H1 (cell line): Measurements from ENCODE around the gene POC1B. TPM values are rescaled to one million over a fixed set of nuclear protein-coding genes. Genes with fewer than 3 reads are reported as not detected.
A peak's percentile ranks its signal among the peaks of the same experiment; 100 is the strongest.

ENCODE experiments used
- CTCF ChIA-PET: fragments of 300-600 bp; sonication (Branson Sonifier 250); formaldehyde crosslinking; loops from one replicate; lab custom pipeline; 2021; ENCODE audit not compliant: partially characterized antibody; lab: Charles Lee
- POLR2A ChIA-PET: fragments of 300-600 bp; sonication (Branson Sonifier 250); formaldehyde crosslinking; loops from one replicate; lab custom pipeline; 2021; ENCODE audit warnings: inconsistent platforms; ENCODE audit not compliant: partially characterized antibody; lab: Charles Lee
- DNase-seq, 2 experiments: peaks; one replicate each; pipeline versions ENCODE4 v3.0.0 to v3.0.0-alpha.2; 2010 to 2022; ENCODE audit warnings: low spot score in 2 of 2, low read depth in 1 of 2, mixed read lengths in 1 of 2
- FAIRE-seq: peaks from 2 replicates; lab custom pipeline; 2011; peaks lifted over from hg19 to GRCh38; lab: Jason Lieb, UNC
- H2AFZ ChIP-seq: 2 replicates; pipeline ENCODE4 v1.8.1; 2012; ENCODE audit warnings: low read length, inconsistent platforms
- H2AK5ac ChIP-seq: 2 replicates; pipeline ENCODE4 v1.6.1; 2013; ENCODE audit warnings: low read depth, low read length
- H2BK120ac ChIP-seq: replicated peaks from 2 replicates; pipeline ENCODE3; 2013; ENCODE audit warnings: low read depth, low read length, inconsistent platforms
- H2BK12ac ChIP-seq: 2 replicates; pipeline ENCODE4 v1.6.1; 2013; ENCODE audit warnings: low read depth, low read length
- H2BK15ac ChIP-seq: 2 replicates; pipeline ENCODE4 v1.6.1; 2013; ENCODE audit warnings: low read length
- H2BK20ac ChIP-seq: 2 replicates; pipeline ENCODE4 v1.6.1; 2013; ENCODE audit warnings: low read length
- H2BK5ac ChIP-seq: 2 replicates; pipeline ENCODE4 v1.6.1; 2013; ENCODE audit warnings: low read depth, low read length
- H3K14ac ChIP-seq: 2 replicates; pipeline ENCODE4 v1.6.1; 2013; ENCODE audit warnings: inconsistent platforms; ENCODE audit not compliant: insufficient read length
- H3K18ac ChIP-seq: 2 replicates; pipeline ENCODE4 v1.6.1; 2013; ENCODE audit warnings: low read length; ENCODE audit errors: extremely low read depth
- H3K23ac ChIP-seq: 2 replicates; pipeline ENCODE4 v1.6.1; 2013; ENCODE audit warnings: inconsistent platforms; ENCODE audit not compliant: insufficient read length
- H3K23me2 ChIP-seq: 2 replicates; pipeline ENCODE4 v1.6.1; 2013; ENCODE audit warnings: low read depth, low read length
- H3K27ac ChIP-seq: 2 replicates; pipeline ENCODE4 v1.6.1; 2011; ENCODE audit warnings: low read depth, low read length, inconsistent platforms
- H3K27me3 ChIP-seq, 4 experiments: replicated peaks in 1 of 4; 1 replicate in 1 of 4; 2 replicates in 3 of 4; pipeline versions ENCODE4 v1.6.1 to v1.8.1; 2011 to 2013; ENCODE audit warnings: low read length in 3 of 4, mild to moderate bottlenecking in 3 of 4, inconsistent platforms in 2 of 4, mixed read lengths in 2 of 4, moderate library complexity in 1 of 4; ENCODE audit not compliant: control insufficient read depth in 3 of 4, insufficient read depth in 3 of 4; ENCODE audit errors: extremely low read depth in 1 of 4
- H3K36me3 ChIP-seq, 4 experiments: 2 replicates each; pipeline versions ENCODE4 v1.6.1 to v1.8.1; 2011 to 2013; ENCODE audit warnings: mild to moderate bottlenecking in 4 of 4, low read length in 3 of 4, moderate library complexity in 2 of 4, control low read depth in 1 of 4, inconsistent platforms in 1 of 4; ENCODE audit not compliant: insufficient read depth in 4 of 4, control insufficient read depth in 2 of 4
- H3K4ac ChIP-seq: replicated peaks from 2 replicates; pipeline ENCODE3; 2013; ENCODE audit warnings: low read length, low read depth, mixed read lengths, inconsistent platforms; ENCODE audit not compliant: insufficient read length
- H3K4me1 ChIP-seq, 4 experiments: replicated peaks in 1 of 4; 1 replicate in 1 of 4; 2 replicates in 3 of 4; pipeline versions ENCODE4 v1.6.1 to v1.8.1; 2011 to 2013; ENCODE audit warnings: low read length in 3 of 4, inconsistent platforms in 2 of 4, mixed read lengths in 1 of 4; ENCODE audit not compliant: insufficient read depth in 4 of 4, control insufficient read depth in 3 of 4
- H3K4me2 ChIP-seq, 2 experiments: 2 replicates each; pipeline versions ENCODE4 v1.6.1 to v1.8.1; 2011 to 2013; ENCODE audit warnings: low read depth in 2 of 2, low read length in 2 of 2, control low read depth in 1 of 2, inconsistent platforms in 1 of 2, mild to moderate bottlenecking in 1 of 2; ENCODE audit not compliant: insufficient read depth in 1 of 2
- H3K4me3 ChIP-seq, 4 experiments: fragments of 200-600, 300-600 bp in 1 of 4; sonication (generic), shearing (Covaris generic), sonication (Bioruptor Twin) in 1 of 4; 2 replicates each; pipeline versions ENCODE4 v1.5.1 to v1.8.1; 2011 to 2016; ENCODE audit warnings: low read length in 4 of 4, low read depth in 3 of 4, control low read depth in 2 of 4, inconsistent platforms in 2 of 4, mild to moderate bottlenecking in 2 of 4, mixed read lengths in 1 of 4, moderate library complexity in 1 of 4; ENCODE audit not compliant: insufficient read depth in 2 of 4; ENCODE audit errors: extremely low read depth in 1 of 4
- H3K56ac ChIP-seq: replicated peaks from 2 replicates; pipeline ENCODE3; 2013; ENCODE audit warnings: low read depth, mild to moderate bottlenecking, mixed read lengths, low read length, inconsistent platforms; ENCODE audit not compliant: insufficient read length
- H3K79me1 ChIP-seq: 2 replicates; pipeline ENCODE4 v1.6.1; 2013; ENCODE audit warnings: low read depth, low read length, control low read depth
- H3K79me2 ChIP-seq, 2 experiments: 2 replicates each; pipeline versions ENCODE4 v1.6.1 to v1.8.1; 2012 to 2013; ENCODE audit warnings: low read length in 2 of 2, mild to moderate bottlenecking in 2 of 2, inconsistent platforms in 1 of 2; ENCODE audit not compliant: insufficient read depth in 2 of 2, control insufficient read depth in 1 of 2
- H3K9ac ChIP-seq, 4 experiments: replicated peaks in 1 of 4; 1 replicate in 1 of 4; 2 replicates in 3 of 4; pipeline versions ENCODE4 v1.6.1 to v1.8.1; 2011 to 2013; ENCODE audit warnings: low read depth in 3 of 4, low read length in 3 of 4, control low read depth in 2 of 4, mild to moderate bottlenecking in 2 of 4, moderate library complexity in 2 of 4, inconsistent platforms in 1 of 4; ENCODE audit errors: extremely low read depth in 1 of 4
- H3K9me3 ChIP-seq, 2 experiments: 2 replicates each; pipeline versions ENCODE4 v1.6.1 to v1.8.1; 2012 to 2013; ENCODE audit warnings: mild to moderate bottlenecking in 2 of 2, moderate library complexity in 2 of 2, control low read depth in 1 of 2, inconsistent platforms in 1 of 2, low read depth in 1 of 2, low read length in 1 of 2, mixed read lengths in 1 of 2; ENCODE audit not compliant: insufficient read depth in 2 of 2
- H4K20me1 ChIP-seq, 2 experiments: replicated peaks in 1 of 2; 2 replicates each; pipeline versions ENCODE3 to v1.8.1; 2011 to 2013; ENCODE audit warnings: inconsistent platforms in 2 of 2, low read length in 2 of 2, mild to moderate bottlenecking in 1 of 2; ENCODE audit not compliant: insufficient read depth in 2 of 2, control insufficient read depth in 1 of 2
- H4K5ac ChIP-seq: 2 replicates; pipeline ENCODE4 v1.6.1; 2013; ENCODE audit warnings: low read length, low read depth, mixed read lengths, inconsistent platforms; ENCODE audit not compliant: insufficient read length
- H4K8ac ChIP-seq: 2 replicates; pipeline ENCODE4 v1.8.0; 2013; ENCODE audit warnings: mild to moderate bottlenecking, moderate library complexity, low read length, inconsistent platforms; ENCODE audit not compliant: insufficient read depth; ENCODE audit errors: extremely low read depth
- H4K91ac ChIP-seq: replicated peaks from 2 replicates; pipeline ENCODE3; 2013; ENCODE audit warnings: low read length, mixed read lengths, inconsistent platforms; ENCODE audit not compliant: insufficient read length
- BACH1 ChIP-seq: IDR thresholded peaks from 2 replicates; pipeline ENCODE4 v1.6.1; 2012; ENCODE audit warnings: low read length, improper control_type of control experiment
- CBX5 ChIP-seq: fragments of 300-800, 300-1000 bp; sonication (generic); IDR thresholded peaks from 2 replicates; pipeline ENCODE4 v1.7.1; 2016; ENCODE audit warnings: antibody characterized with exemption, low read length, low read depth
- CEBPB ChIP-seq: IDR thresholded peaks from 2 replicates; pipeline ENCODE4 v1.6.1; 2012; ENCODE audit warnings: low read depth, low read length
- EP300 ChIP-seq, 2 experiments: IDR thresholded peaks; 1 replicate in 1 of 2; 2 replicates in 1 of 2; pipeline ENCODE4 v1.6.1; 2011 to 2012; ENCODE audit warnings: low read depth in 2 of 2, low read length in 2 of 2, mild to moderate bottlenecking in 2 of 2, borderline replicate concordance in 1 of 2, inconsistent platforms in 1 of 2, moderate library complexity in 1 of 2
- EZH2 ChIP-seq: fragments of 200-600 bp; sonication (generic); IDR thresholded peaks from 2 replicates; pipeline ENCODE4 v1.7.1; 2012; ENCODE audit warnings: low read depth, mild to moderate bottlenecking, moderate library complexity, low read length, inconsistent platforms; ENCODE audit not compliant: severe bottlenecking
- JUND ChIP-seq: IDR thresholded peaks from 2 replicates; pipeline ENCODE4 v1.6.1; 2011; ENCODE audit warnings: mild to moderate bottlenecking, improper control_type of control experiment, low read length
- KDM1A ChIP-seq: fragments of 200-600, 300-600 bp; sonication (generic); IDR thresholded peaks from 2 replicates; pipeline ENCODE4 v1.7.1; 2016; ENCODE audit warnings: mild to moderate bottlenecking, low read length, borderline replicate concordance
- PHF8 ChIP-seq: fragments of 200-600 bp; sonication (generic); conservative IDR thresholded peaks from 2 replicates; pipeline ENCODE4 v1.7.1; 2012; ENCODE audit warnings: low read depth, mild to moderate bottlenecking, inconsistent platforms, low read length, moderate library complexity
- POLR2AphosphoS5 ChIP-seq: IDR thresholded peaks from 2 replicates; pipeline ENCODE4 v1.6.1; 2011; ENCODE audit warnings: low read depth, low read length
- SIX5 ChIP-seq: IDR thresholded peaks from 2 replicates; pipeline ENCODE4 v1.6.1; 2011; ENCODE audit warnings: mild to moderate bottlenecking, low read depth, low read length
- SP1 ChIP-seq: IDR thresholded peaks from 2 replicates; pipeline ENCODE4 v1.6.1; 2011; ENCODE audit warnings: low read depth, low read length
- SP2 ChIP-seq: IDR thresholded peaks from 2 replicates; pipeline ENCODE4 v1.6.1; 2012; ENCODE audit warnings: mild to moderate bottlenecking, low read length, inconsistent platforms
- TAF7 ChIP-seq: optimal IDR thresholded peaks from 2 replicates; pipeline ENCODE3; 2011; ENCODE audit warnings: low read depth, mild to moderate bottlenecking, inconsistent platforms, low read length, moderate library complexity, borderline replicate concordance
- WGBS, 2 experiments: shearing (Covaris generic) in 1 of 2; methylation state at CpG; one replicate each; pipeline versions ENCODE4 v1.1.6 to v1.1.7; 2013 to 2015; ENCODE audit warnings: low lambda C conversion rate in 2 of 2, mixed read lengths in 2 of 2, inconsistent platforms in 1 of 2, low coverage in 1 of 2, missing lambda C conversion rate in 1 of 2; ENCODE audit not compliant: insufficient replicate concordance in 2 of 2, insufficient coverage in 1 of 2, insufficient read length in 1 of 2; ENCODE audit errors: extremely low coverage in 1 of 2, missing lambda C conversion rate in 1 of 2; 5-methylcytosine and 5-hydroxymethylcytosine counted together
- polyA plus RNA-seq, 7 experiments: library from polyadenylated mRNA; depleted of rRNA in 3 of 7; stranded (reverse) in 5 of 7; unstranded in 2 of 7; fragments of >200 nt in 5 of 7; fragments of 200-250 nt in 2 of 7; gene quantifications; 1 replicate in 5 of 7; 2 replicates in 1 of 7; 4 replicates in 1 of 7; pipeline versions ENCODE4 v1.2.1 to v1.2.3, GENCODE V29; 2011 to 2013; ENCODE audit warnings: missing spikeins in 2 of 7, mixed read lengths in 2 of 7
- total RNA-seq: library from RNA; stranded (reverse); fragmentation: NEBNext Ultra II Directional; extraction: Animal tissue kit (Norgen Biotek cat#: 25700); gene quantifications from 2 replicates; pipeline ENCODE4 v1.2.1, GENCODE V29; 2021

POC1B gene
- total and polyA plus RNA-seq, 2 of the 8 experiments (the other 6 are each of a cell fraction or from before 2014, with no cell fraction given) = 7.5 to 16.3 TPM

DNA sequence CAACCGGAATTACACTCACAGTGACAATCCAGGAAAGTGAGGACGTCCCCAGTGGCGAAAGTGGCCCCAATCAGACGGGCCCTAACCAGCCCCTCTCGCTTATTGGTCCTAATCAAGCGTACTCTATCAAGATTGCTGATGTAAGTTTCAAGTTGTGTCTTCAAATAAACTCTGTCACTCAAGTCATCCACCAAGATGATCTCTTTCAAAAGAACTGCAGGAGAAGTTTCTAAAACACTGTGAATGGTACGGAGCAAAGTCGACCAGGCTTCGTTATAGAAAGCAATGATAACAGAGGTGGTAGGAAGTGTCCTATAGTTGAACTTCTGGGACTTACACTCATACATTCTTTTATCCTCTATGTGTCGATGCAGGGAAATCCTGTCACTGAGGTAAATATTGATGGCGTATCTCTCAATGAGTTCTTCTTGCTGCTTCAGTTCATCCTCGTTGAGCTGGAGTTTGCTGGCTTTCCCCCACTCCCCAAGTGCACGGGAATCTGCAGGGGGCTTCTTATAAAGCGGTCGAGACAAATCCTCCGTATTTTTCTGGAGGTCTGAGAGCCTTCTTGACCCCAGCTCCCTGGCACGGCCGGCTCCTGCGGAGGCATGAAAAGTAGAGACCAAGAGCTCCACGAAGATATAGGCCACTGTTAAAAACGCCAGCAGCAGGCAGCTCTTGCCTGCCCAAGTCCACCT is 1.9 kb downstream of the POC1B start:
- H2AK5ac ChIP-seq = no peak overlapping the region
- no peak overlapping the region for H4K91ac ChIP-seq
- H3K4ac ChIP-seq = no peak overlapping the region
- no peaks in the 10 kb centered on the region for H3K27me3 ChIP-seq
- peaks cover 13% of the 10 kb centered on the region for H3K23me2 ChIP-seq
- peak overlapping the region; percentile 77; the same call in 1 of the 2 replicates for H2BK5ac ChIP-seq
- DNase-seq = no peak
- peaks cover 0 to 3% (median 1%) of the 10 kb centered on the region in 4 experiments; a peak in 2 of 7 replicates for H3K4me1 ChIP-seq
- no peak overlapping the region for H3K27ac ChIP-seq
- no peak overlapping the region for H2BK120ac ChIP-seq
- no peak overlapping the region for H2BK12ac ChIP-seq
- H3K79me2 ChIP-seq = 0 out of 4 replicates have a peak, but pooled peaks cover 0 to 10% of the 10 kb centered on the region in 2 experiments
- H3K18ac ChIP-seq = no peak overlapping the region
- H4K20me1 ChIP-seq = no peaks in the 10 kb centered on the region
- H3K79me1 ChIP-seq = no peaks in the 10 kb centered on the region; the same call in 1 of the 2 replicates
- peak overlapping the region; percentile 64; the same call in 1 of the 2 replicates for H4K8ac ChIP-seq
- H4K5ac ChIP-seq = no peak overlapping the region
- POLR2A ChIA-PET = interaction anchor here (0.7 to 2.1 kb wide), 5 partner anchors 10 to 185 kb away, joined by 3 to 7 read pairs (median 3); partner anchors contain the start of gene ATP2B1
- peak overlapping the region; percentile 59 to 83 for H3K4me2 ChIP-seq
- CTCF ChIA-PET = interaction anchor here (0.7 to 11.1 kb wide), 24 partner anchors 9 to 518 kb away, joined by 3 to 96 read pairs (median 4); no protein-coding TSS in a partner anchor
- H3K9ac ChIP-seq = peak overlapping the region in 3 of 4 experiments; percentile 63 to 77 (median 65); a peak in 6 of 7 replicates
- FAIRE-seq = no peak
- H3K36me3 ChIP-seq = peaks cover 0 to 3% (median 0%) of the 10 kb centered on the region in 4 experiments; a peak in 1 of 8 replicates
- no peak overlapping the region for H3K23ac ChIP-seq
- peak overlapping the region; percentile 76 to 92 (median 84) for H3K4me3 ChIP-seq
- H3K56ac ChIP-seq = no peak overlapping the region
- H3K14ac ChIP-seq = no peak overlapping the region
- H2BK15ac ChIP-seq = no peak overlapping the region
- H2BK20ac ChIP-seq = no peak overlapping the region
- peak overlapping the region; percentile 98 for H2AFZ ChIP-seq
- WGBS, 2 experiments = 54% methylated on average over 21 of the region's 21 CpGs; no CpG with 5 or more reads in 1 of the 2 experiments
- no peaks in the 10 kb centered on the region for H3K9me3 ChIP-seq
- no peak for TF ChIP-seq CEBPB
- no peak for TF ChIP-seq KDM1A
- TF ChIP-seq EP300 (IDR thresholded peaks at IDR 0.05; ENCODE audit: borderline replicate concordance in 1 of 2, low read depth in 2 of 2, low read length in 2 of 2) = no peak
- no peak for TF ChIP-seq BACH1
- TF ChIP-seq SP2 = no peak
- no peak for TF ChIP-seq CBX5
- TF ChIP-seq SP1 = no peak
- no peak for TF ChIP-seq EZH2
- no peak for TF ChIP-seq POLR2AphosphoS5
- no peak for TF ChIP-seq JUND
- TF ChIP-seq PHF8 = no peak
- TF ChIP-seq TAF7 = no peak
- no peak for TF ChIP-seq SIX5
